ENCODE results near the gene DBH. TPM values are rescaled to one million over a fixed set of nuclear protein-coding genes. Genes with fewer than 3 reads are reported as not detected.
A peak's percentile ranks its signal among the peaks of the same experiment; 100 is the strongest.

Gene DBH
- total and polyA plus RNA-seq, 8 donors, result 0.08 to 0.09 TPM; not detected in 6

DNA sequence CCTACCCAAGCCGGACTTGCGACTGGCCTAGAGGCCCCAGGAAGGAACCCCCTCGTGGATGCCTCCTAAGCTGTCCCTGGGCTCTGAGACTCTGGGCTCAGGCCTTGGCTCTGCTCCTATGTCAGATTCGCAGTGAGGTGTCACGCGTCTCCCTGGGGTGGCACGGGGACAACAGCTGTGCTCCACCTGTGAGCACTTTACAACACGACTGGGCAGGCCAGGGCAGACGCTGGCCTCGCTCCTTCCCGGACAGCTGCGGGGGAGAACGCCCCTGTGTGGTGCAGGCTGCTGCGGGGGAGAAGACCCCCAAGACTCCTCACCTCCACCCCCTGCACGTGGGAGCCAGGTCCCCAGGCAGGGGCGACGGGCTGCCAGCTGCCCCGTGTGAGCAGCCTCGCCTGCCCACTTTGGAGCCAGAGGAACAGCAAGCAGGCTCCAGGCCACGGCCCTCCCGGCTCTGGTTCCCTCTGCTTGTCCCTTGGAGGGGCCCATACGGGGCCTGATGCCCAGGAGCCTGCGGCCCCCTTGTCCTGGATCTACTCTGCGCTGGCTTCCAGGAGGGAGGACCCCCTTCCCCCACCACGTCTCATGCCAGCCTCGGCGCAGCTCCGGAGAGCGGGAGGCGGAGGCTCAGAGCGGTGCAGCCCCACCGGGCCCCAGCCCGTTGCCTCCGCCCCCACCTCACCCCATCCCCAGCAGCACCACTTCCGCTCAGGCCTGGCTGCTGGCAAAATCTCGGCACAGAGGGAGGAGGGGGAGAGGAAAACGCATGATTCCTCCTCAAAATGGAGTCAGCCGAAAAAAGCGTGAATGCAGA is 66.0 kb downstream of the DBH start:
- 76 to 85% methylated on average over 38 to 39 of the region's 39 CpGs for WGBS, 2 donors
- H3K4me3 ChIP-seq, result no peak overlapping the region
- no peaks in the 10 kb centered on the region for H3K9me3 ChIP-seq
- no peak overlapping the region for H3K27ac ChIP-seq
- TF ChIP-seq, protein P1, sequence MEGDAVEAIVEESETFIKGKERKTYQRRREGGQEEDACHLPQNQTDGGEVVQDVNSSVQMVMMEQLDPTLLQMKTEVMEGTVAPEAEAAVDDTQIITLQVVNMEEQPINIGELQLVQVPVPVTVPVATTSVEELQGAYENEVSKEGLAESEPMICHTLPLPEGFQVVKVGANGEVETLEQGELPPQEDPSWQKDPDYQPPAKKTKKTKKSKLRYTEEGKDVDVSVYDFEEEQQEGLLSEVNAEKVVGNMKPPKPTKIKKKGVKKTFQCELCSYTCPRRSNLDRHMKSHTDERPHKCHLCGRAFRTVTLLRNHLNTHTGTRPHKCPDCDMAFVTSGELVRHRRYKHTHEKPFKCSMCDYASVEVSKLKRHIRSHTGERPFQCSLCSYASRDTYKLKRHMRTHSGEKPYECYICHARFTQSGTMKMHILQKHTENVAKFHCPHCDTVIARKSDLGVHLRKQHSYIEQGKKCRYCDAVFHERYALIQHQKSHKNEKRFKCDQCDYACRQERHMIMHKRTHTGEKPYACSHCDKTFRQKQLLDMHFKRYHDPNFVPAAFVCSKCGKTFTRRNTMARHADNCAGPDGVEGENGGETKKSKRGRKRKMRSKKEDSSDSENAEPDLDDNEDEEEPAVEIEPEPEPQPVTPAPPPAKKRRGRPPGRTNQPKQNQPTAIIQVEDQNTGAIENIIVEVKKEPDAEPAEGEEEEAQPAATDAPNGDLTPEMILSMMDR (IDR thresholded peaks at IDR 0.05), result no peak
- H3K4me1 ChIP-seq, result no peaks in the 10 kb centered on the region
- DNase-seq (peak in 3 of 6 donors; percentile 21 to 68 (median 54)), FAIRE-seq (no peak), ATAC-seq (peak in 3 of 4 donors; percentile 44 to 48 (median 45))
- intact Hi-C loops (cut with DNase I), result no loop called here
- H3K27me3 ChIP-seq, result no peaks in the 10 kb centered on the region
- H3K36me3 ChIP-seq, result no peaks in the 10 kb centered on the region

GRCh38 chr9:133702798-133703590 is 66.8 kb downstream of the DBH start:
- Histone ChIP-seq H3K9me3 (no peaks in the 10 kb centered on the region), H3K27ac (no peak overlapping the region), H3K27me3 (no peaks in the 10 kb centered on the region), H3K4me1 (no peaks in the 10 kb centered on the region), H3K4me3 (no peak overlapping the region), H3K36me3 (no peaks in the 10 kb centered on the region)
- DNase-seq (peak in 3 of 6 donors; percentile 24 to 75 (median 47)), FAIRE-seq (no peak), ATAC-seq (peak in 1 of 4 donors; percentile 6)
- TF ChIP-seq, protein P1 (IDR thresholded peaks at IDR 0.05), result no peak
- intact Hi-C loops (cut with DNase I), result no loop called here
- WGBS, 2 donors, result 66 to 77% methylated on average over 39 of the region's 39 CpGs

DNA sequence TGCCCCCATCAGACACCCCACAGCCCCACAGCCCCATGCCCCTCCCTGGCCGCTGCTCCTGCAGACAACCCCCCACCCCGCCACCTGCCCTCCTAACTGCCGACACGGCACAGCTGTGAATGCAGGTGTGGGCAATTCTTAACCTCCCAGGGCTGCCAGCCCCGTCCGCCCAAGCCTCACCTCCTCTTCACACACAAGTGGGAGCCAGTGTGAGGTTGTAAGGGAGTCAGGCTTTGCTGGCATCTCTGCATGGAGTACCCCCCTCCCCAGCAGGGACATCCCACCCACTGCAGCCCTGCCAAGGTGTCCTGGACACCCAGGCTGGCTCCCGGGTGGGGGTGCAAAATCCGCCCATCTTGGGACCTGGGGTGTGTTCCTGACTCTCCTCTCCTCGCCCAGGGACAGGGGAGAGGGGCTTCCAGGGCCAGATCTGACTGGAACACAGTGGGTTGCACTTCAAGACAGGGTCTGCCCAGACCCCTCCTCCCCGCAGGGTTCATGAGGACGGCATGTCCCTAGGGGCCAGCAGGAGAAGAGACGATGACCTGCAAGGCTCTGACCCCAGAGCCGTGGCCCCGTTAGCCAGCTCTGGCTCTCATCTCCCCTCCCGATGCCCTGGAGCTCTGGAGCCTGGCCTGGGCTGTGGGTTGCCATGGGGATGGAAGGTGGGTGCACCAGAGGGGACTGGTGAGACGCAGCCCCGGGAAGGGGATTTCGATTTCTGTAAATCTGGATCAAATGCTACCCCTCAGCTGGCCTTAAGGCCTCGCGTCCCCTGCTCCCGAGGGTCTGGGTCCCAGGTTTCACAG is 67.6 kb downstream of the DBH start:
- ATAC-seq (no peak), FAIRE-seq (no peak), DNase-seq (peak in 3 of 6 donors; percentile 20 to 65 (median 47))
- Histone ChIP-seq H3K27ac (no peak overlapping the region), H3K9me3 (no peaks in the 10 kb centered on the region), H3K4me3 (no peak overlapping the region), H3K36me3 (no peaks in the 10 kb centered on the region), H3K27me3 (no peaks in the 10 kb centered on the region), H3K4me1 (no peaks in the 10 kb centered on the region)
- intact Hi-C loops (cut with DNase I), result no loop called here
- 67 to 80% methylated on average over 20 to 21 of the region's 21 CpGs for WGBS, 2 donors
- TF ChIP-seq, protein P1 (IDR thresholded peaks at IDR 0.05), result no peak

GRCh38 chr9:133704711-133705181 is 68.6 kb downstream of the DBH start:
- DNase-seq, result peak in 3 of 6 donors; percentile 24 to 41 (median 36)
- 87 to 90% methylated on average over 23 of the region's 23 CpGs for whole genome bisulfite sequencing, 2 donors
- no peak overlapping the region for H3K4me3 ChIP-seq
- no peak overlapping the region for H3K27ac ChIP-seq
- TF ChIP-seq, protein P1 (IDR thresholded peaks at IDR 0.05), result no peak
- H3K36me3 ChIP-seq, result no peaks in the 10 kb centered on the region
- no peaks in the 10 kb centered on the region for H3K9me3 ChIP-seq
- no peaks in the 10 kb centered on the region for H3K27me3 ChIP-seq
- no peak for FAIRE-seq
- no peak for ATAC-seq
- intact Hi-C loops (cut with DNase I), result no loop called here
- H3K4me1 ChIP-seq, result no peaks in the 10 kb centered on the region
